Ishikawa (cell line): Measurements from ENCODE around the gene MPZL3.

Source experiments
- CEBPB ChIP-seq: IDR thresholded peaks from 2 replicates; pipeline ENCODE4 v1.6.1; 2012
- CREB1 ChIP-seq: IDR thresholded peaks from 2 replicates; pipeline ENCODE4 v1.6.1; 2012; ENCODE audit warnings: low read depth
- EGR1 ChIP-seq: IDR thresholded peaks from 2 replicates; pipeline ENCODE4 v1.6.1; 2012
- EP300 ChIP-seq: IDR thresholded peaks from 2 replicates; pipeline ENCODE4 v1.6.1; 2012; ENCODE audit warnings: borderline replicate concordance
- FOXM1 ChIP-seq: IDR thresholded peaks from 2 replicates; pipeline ENCODE4 v1.6.1; 2012; ENCODE audit warnings: low read depth, borderline replicate concordance
- NFIC ChIP-seq: IDR thresholded peaks from 2 replicates; pipeline ENCODE4 v1.6.1; 2012
- RAD21 ChIP-seq: IDR thresholded peaks from 2 replicates; pipeline ENCODE4 v1.6.1; 2012; ENCODE audit warnings: low read depth
- REST ChIP-seq: IDR thresholded peaks from 2 replicates; pipeline ENCODE4 v1.6.1; 2012; ENCODE audit warnings: low read depth, mild to moderate bottlenecking
- TAF1 ChIP-seq: IDR thresholded peaks from 2 replicates; pipeline ENCODE4 v1.6.1; 2012; ENCODE audit warnings: low read depth, mild to moderate bottlenecking
- TCF12 ChIP-seq: IDR thresholded peaks from 2 replicates; pipeline ENCODE4 v1.6.1; 2012; ENCODE audit warnings: low read depth
- TEAD4 ChIP-seq: IDR thresholded peaks from 2 replicates; pipeline ENCODE4 v1.6.1; 2012
- USF1 ChIP-seq: IDR thresholded peaks from 2 replicates; pipeline ENCODE4 v1.6.1; 2012
- YY1 ChIP-seq: IDR thresholded peaks from 2 replicates; pipeline ENCODE4 v1.6.1; 2012; ENCODE audit warnings: low read depth
- TF ChIP-seq, protein P1 (sequence below): IDR thresholded peaks from 2 replicates; pipeline ENCODE4 v1.6.1; 2012

MPZL3 gene

GRCh38 chr11:118260353-118260752 lies 8.2 kb upstream of the MPZL3 start:
- TF ChIP-seq TEAD4 = no peak

DNA sequence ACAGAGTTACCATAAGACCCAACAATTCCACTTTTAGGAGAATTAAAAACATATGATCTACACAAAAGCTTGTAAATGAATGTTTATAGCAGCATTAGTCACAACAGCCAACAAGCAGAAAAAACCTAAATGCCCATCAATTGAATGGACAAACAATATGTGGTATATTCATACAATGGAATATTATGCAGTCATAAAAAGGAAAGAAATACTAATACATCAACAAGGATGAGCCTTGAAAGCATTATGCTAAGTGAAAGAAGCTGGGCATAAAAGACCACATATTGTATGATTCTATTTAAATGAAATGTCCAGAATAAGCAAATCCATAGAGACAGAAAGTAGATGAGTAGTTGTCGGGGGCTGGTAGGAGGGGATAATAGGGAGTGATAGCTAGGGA lies 7.0 kb upstream of the MPZL3 start:
- TF ChIP-seq TEAD4 = no peak
- TF ChIP-seq, protein P1, sequence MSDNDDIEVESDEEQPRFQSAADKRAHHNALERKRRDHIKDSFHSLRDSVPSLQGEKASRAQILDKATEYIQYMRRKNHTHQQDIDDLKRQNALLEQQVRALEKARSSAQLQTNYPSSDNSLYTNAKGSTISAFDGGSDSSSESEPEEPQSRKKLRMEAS = no peak
- TF ChIP-seq YY1 = no peak
- no peak for TF ChIP-seq RAD21
- TF ChIP-seq USF1 = no peak
- TF ChIP-seq NFIC = no peak
- no peak for TF ChIP-seq CEBPB
- no peak for TF ChIP-seq CREB1
- no peak for TF ChIP-seq EGR1
- TF ChIP-seq FOXM1 = no peak
- no peak for TF ChIP-seq TAF1

DNA sequence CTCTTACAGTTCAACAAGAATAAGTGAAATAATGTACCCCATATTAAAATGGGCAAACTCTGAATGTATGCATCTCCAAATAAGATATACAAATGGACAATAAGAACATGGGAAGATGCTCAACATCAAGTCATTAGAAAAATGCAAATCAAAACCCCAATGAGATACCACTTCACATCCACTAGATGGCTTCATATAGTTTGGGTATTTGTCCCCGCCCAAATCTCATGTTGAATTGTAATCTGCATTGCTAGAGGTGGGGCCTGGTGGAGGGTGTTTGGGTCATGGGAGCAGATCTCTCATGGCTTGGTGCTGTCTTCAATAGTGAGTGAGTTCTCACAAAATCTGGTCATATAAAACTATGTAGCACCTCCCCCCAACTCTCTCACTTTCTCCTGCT lies 6.2 kb upstream of the MPZL3 start:
- TF ChIP-seq REST = no peak
- peak; percentile 42; the same call in 1 of the 2 replicates for TF ChIP-seq RAD21

DNA sequence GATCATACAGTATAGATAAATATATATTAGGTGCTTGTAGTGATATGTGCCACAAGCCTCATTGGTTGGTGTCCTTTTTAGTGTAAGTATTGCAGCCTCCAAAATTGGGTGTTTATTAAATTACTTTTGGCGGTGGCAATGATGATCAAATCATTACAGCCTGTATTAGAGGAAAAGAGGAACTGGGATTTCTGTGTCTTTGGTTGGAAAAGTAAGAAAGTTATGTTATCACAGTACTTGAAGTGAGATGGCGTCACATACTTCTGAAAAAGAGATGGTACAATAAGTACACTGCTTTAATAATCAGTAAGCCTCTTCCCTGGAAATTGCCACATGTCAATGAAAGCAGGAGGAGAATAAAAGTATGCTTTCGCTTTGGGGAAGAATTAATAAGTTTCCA lies 523 bp upstream of the MPZL3 start:
- TF ChIP-seq TEAD4 = no peak
- TF ChIP-seq TCF12 = no peak
- TF ChIP-seq, protein P1 = no peak
- no peak for TF ChIP-seq CEBPB
- TF ChIP-seq TAF1 = no peak
- no peak for TF ChIP-seq FOXM1
- no peak for TF ChIP-seq CREB1
- no peak for TF ChIP-seq EGR1
- no peak for TF ChIP-seq RAD21

DNA sequence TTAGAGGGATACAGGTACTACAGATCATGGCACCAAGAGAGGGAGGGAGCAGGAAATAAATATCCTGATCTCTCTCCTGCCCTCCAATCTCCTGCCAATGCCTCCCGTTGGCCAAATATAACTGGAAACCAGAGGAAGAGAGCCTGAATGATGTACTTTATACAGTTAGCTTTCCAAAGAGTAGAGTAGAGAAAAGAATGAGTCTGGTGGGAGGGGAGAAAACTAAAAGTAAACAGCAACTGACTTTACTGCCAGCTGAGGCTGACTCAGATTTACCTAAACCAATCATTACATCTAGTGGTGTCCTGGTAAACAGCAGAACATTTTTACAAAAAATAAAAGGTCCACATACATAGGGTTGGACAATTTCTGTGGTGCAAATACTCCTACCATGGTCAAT lies 5.1 kb downstream of the MPZL3 start:
- no peak for TF ChIP-seq EP300
- no peak for TF ChIP-seq REST
- TF ChIP-seq EGR1 = no peak
- TF ChIP-seq CEBPB = no peak
- no peak for TF ChIP-seq FOXM1
- TF ChIP-seq TCF12 = no peak
- TF ChIP-seq, protein P1 = no peak
- TF ChIP-seq NFIC = no peak
- no peak for TF ChIP-seq YY1
- no peak for TF ChIP-seq TEAD4
- no peak for TF ChIP-seq CREB1

DNA sequence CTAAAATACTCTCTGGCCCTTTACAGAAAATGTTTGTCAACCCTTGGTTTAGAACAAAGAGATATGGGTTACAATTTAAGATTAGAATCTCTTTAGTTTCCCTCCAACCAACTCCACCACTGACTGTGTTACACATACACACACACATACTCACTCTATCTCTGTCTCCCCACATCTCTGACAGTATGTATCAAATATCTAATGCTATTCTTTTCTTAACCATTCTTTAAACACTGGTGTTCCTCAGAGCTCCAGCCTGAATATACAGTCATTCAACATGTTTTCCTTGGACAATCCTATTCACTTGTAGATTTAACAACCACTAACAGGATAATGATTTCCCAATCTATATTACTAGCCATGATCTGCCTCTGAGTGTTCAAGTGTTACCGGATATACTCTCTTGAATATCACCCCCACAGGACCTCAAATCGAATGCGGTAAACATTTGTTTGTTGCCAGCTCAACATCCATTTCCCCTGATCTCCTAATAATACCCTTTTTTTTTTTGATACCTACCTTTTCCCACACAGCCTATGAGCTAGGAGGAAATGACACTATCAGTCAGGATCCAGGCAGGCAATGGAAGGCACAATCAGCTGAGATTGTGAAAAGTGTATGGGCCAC lies 6.1 kb downstream of the MPZL3 start:
- TF ChIP-seq TEAD4 = no peak
- TF ChIP-seq YY1 = no peak
- TF ChIP-seq REST = no peak
